GM19324 (cell line): Measurements from ENCODE around the gene AGPAT4.

ENCODE experiments used
- ATAC-seq: cut with Tn5 transposase; IDR thresholded peaks from one replicate; pipeline ENCODE4 v1.9.1; 2021; ENCODE audit warnings: mild to moderate bottlenecking, moderate library complexity; ENCODE audit not compliant: unreplicated experiment, low FRiP score

The AGPAT4 gene

GRCh38 chr6:161150136-161150535, 123.7 kb downstream of the AGPAT4 start:
- ATAC-seq, result no peak

GRCh38 chr6:161143663-161144430, 130.0 kb downstream of the AGPAT4 start:
- no peak for ATAC-seq

DNA sequence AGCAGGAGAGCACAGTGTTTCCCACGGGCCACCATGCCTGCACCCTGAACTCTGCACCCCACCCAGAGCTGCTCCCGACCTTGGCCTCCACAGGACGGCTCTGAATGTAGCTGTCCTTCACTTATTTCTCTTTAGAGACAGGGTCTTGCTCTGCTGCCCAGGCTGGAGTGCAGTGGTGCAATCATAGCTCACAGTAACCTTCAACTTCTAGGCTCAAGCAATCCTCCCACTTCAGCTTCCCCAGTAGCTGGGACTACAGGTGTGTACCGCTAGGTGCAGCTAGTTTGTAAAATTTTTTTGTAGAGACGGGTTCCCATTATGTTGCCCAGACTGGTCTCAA, 130.9 kb downstream of the AGPAT4 start:
- no peak for ATAC-seq

GRCh38 chr6:161141173-161141572, 132.7 kb downstream of the AGPAT4 start:
- ATAC-seq, result no peak

DNA sequence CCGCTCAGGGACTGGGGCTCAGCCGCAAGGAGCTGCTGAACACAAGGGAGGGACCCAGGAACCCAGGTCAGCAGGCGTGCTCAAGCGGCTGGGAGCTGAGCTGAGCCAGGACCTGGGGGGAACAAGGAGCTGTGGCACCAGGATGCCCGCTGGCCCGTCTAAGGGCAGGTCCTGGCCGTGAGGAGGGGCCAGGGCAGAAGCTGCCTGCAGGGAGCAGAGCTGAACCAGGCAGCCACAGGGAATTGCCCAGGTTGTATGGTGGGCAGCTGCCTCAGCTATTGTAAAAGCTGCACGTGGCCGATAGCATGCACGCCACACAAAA, 133.3 kb downstream of the AGPAT4 start:
- ATAC-seq, result no peak

- no peak for ATAC-seq
Observed at GRCh38 chr6:161139766-161140553, 133.9 kb downstream of the AGPAT4 start.

DNA sequence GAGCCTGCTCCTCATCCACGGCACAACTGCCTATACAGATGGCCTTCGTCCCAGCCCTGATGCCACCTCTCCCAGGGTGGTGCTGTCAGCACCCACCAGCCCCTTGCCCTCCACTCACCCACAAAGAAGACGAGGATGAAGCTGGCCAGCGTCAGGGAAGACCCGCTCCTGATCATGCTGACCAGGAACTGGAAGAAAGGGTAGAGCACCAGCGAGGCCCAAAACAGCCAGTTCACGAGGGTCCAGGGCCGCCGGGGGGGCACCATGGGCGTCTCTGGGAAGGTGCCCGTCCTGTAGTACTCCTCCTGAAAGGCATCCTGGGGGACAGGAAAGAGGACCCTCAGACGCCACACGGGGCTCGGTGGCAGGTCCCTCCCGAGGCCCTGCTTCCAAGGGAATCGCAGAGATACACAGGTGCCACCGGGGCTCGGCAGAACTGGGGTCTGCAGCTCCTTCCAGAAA, 134.5 kb downstream of the AGPAT4 start:
- ATAC-seq, result no peak

GRCh38 chr6:161138543-161139303, 135.1 kb downstream of the AGPAT4 start:
- no peak for ATAC-seq

DNA sequence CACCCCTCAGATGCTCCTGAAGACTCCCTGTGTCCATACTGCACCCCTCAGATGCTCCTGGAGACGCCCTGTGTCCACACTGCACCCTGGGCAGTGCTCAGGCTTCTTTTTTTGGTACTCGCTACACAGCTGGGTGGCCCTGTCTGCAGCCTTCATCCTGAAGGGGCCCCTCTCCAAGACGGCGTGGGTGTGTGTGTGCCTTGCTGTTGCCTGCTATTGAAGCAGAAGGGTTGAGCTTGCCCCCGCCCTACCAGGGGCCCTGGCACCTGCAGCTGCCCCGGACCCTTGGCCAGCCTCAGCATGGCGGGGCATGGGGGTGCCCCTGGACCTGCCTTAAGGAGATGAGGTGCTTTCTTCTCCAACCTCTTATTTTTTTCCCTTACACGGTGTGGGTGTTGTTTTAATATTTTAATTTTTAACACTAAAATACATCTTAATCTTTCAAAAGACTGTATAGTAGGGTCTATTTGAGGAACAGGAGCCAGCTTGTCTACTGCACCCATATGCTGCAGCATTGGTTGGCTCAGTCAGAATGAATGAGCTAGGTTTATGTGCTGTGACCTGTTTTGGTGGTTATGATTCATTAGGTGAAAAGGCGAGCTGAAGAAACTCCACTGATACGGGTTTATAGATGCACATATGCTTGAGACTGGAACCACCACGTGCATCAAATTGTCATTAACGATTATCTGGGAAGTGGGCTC, 135.9 kb downstream of the AGPAT4 start:
- ATAC-seq, result no peak

GRCh38 chr6:161137320-161137719, 136.5 kb downstream of the AGPAT4 start:
- ATAC-seq, result no peak

DNA sequence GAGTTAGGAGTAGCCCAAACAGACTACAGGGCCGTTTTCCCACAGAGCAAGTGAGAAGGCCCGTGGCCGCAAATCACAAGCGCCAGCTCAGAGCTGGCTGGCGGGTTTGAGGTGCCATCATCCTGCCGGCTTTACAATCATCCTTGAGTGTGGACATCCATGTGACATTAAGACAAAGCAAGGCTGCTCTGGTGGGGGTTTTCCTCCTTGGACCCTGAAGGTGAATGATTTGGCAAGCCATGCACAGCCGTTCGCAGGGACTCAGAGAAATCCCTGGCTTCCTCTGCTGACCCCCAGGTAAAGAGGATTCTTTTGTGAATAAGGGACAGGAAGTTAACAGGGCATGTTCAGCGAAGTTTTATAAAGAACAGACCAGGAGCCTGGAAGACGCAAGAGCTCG, 137.2 kb downstream of the AGPAT4 start:
- no peak for ATAC-seq

DNA sequence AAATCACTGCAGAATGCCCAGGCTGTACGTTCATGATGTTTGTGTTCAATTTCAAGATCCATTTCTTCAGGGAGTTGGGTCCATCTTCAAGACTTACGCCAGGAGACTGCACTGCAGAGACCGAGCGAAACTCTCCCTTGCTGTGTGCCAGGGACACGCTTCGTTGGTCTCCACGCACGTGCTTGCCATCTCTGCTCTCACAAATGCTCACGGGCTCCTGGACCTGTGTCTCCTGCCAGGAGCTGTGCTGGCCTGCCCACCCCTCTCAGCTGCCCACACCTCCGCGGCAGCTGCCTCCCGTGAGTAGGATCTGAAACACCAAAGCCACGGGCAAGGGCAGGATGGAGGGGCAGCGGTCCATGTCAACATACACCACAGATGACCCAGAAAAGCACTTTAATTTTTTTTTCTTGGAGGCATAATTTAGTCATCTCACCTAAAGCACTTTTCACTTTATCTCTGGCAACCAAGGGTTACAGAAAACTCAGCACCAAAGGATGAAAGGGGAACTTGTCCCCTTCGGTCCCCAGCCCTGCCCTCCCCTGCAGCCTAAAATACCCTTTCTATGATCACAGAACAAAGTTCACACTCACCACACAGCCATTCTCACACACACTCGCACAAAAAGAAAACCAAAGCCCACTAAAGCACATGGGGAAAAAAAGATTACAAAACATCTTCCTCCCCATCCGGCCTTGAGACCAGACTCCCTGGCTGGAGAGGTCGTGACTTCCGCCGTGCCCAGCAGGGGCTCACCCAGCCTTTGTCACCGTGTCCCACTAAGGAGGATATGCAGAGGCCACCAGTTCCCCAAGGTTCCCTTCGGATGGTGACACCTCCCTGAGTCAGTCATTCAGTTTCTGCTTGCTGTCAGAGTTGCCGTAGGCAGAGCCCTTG, 137.9 kb downstream of the AGPAT4 start:
- ATAC-seq, result no peak

DNA sequence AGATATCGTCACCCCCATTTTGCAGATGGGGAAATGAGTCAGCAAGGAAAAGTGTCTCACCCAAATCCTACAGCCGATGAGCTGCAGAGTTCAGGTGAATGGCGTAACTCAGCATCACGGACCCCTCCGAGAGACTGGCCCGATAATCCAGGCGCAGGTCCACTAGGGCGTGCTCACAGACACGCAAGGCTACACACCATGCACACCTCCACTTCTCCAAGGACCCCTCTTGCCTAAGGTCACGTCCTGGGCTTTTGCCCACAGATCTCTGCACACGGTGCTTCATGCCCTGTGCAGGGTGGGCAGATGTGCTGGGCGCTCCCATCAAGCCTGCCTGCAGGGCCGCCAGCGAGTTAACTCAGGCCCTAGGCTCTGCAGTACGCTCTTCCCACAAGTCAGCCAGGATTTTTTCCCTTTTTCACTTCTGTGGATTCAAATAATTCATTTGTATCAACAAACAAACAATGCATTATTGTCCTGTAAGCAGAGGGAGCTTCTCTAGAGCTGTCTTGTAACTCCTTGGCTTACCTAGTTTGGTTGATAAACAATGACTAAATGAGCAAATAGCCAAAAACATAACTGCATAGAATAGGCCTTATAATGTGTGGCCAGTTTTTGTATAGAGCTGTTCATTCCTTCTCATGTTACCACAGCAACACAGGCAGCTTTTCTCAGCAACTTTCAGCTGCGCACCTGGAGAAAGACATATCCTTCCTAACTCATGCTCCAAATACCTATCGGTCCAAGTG, 139.1 kb downstream of the AGPAT4 start:
- no peak for ATAC-seq

DNA sequence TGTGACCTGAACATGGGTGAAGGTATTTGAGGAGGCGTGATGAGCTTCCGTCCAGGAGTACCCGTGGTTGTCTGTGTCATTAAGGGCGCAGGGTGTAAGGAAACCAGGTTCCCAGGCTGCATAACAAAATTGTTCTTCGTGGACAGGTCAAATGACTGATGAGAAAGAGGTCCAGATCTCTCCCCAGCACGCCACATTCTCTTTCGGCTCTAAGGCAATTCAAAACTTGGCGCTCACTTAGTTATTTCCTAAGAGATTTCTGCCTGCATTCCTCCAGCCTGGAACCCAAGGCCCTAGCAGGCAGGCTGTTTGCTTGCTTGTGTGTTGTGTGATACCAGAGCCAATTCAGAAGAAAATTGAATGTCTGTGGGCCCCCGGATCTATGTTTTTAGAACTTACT, 139.9 kb downstream of the AGPAT4 start:
- ATAC-seq, result no peak

GRCh38 chr6:161132384-161132783, 141.5 kb downstream of the AGPAT4 start:
- ATAC-seq, result no peak

DNA sequence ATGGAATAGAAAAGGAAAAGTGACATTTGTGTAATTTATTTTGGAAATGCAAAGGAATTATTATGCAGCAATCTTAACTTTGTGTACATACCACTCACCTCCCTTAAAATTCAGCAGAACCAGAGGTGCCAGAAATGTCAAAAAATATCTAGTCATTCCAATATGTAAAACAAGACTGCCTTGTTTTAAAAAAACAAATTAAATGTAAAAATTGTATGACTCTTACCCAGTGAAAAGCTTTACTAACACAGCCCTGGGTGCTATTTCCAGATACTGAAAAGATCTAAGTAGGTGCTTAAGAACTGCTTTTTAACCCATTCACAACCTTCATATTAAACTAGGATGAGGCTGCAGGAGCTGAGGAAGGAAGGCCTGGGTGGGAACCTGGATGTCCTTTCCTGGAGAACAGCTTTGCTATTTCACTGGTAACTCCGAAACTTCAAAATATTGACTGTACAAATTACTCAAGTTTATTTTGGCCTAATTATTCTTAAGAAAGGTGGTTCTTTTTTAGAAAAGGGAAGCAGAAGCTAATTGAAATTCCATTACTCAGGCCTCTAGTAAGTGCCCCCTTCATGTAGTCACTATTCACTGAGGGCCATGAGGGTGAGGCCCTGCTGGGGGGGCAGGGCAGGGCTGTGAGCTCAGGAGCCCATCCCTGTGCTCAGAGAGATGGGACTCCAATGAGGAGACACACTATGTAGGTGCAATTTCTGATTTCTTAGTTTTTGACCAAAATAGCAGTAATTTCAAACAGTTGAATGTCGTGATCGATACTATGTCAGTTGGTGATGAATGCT, 142.7 kb downstream of the AGPAT4 start:
- no peak for ATAC-seq

DNA sequence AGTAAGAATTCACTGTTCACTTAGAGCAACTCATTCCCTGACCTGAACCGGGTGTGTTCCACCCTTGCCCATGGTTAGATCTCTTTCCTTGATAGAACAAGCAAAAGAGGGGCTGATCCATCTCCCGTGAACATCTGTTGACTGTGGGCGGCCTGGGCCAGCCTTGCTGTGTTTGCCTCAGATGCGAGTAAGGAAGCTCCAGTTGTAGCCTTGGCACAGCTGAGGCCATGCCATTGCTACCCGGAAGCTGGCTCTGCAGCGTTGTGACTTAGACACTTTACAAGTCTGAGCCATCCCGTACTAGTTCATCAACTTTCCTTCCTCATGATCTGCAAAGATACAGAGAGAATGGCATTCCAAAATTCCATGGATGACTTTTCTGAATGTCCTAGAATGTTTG, 143.3 kb downstream of the AGPAT4 start:
- ATAC-seq, result no peak

DNA sequence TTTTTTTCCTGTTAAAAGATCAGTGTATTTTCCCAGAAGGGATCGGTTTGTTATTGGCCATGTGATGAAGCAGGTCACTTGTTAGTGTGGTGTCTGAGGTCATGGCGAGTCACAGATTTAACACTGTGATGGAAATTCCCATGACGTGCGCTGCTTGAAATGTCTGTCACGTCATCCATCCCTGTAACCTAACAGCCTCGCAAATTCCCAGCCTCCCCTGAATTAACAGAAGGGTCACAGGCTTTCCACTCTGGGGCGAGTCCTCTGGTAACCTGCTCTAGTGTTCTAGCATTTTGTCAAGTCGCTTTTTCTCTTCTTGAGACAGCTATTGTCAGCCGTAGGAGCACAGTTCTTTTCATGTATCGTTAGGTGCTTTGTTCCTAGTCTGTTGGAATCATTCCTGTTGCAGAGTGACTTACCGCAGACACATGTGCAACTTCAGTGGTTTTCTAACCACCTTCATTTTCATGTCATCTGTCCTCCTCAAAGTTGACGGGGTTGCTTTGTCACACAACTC, 145.1 kb downstream of the AGPAT4 start:
- no peak for ATAC-seq
